Stimulated activated memory B cell treated with anti-CD40 and anti-IgM and Interleukin-4, amounts not matched to agents 10 μg/mL and 1 μg/mL and 100 μg/mL, for 72 hours (primary cell): ENCODE measurements around the gene P4HA2.
A peak's percentile ranks its signal among the peaks of the same experiment; 100 is the strongest.

ENCODE experiments used
- ATAC-seq: fragments of 150-1000 bp; cut with Tn5 transposase; 2 replicates; pipeline ENCODE4 v1.10.0; 2021
- H3K27ac Mint-ChIP-seq: one replicate; pipeline ENCODE4 v1.8.0; 2022; ENCODE audit warnings: mild to moderate bottlenecking, mixed read lengths
- H3K27me3 Mint-ChIP-seq: one replicate; pipeline ENCODE4 v1.8.0; 2022; ENCODE audit warnings: mixed read lengths
- H3K36me3 Mint-ChIP-seq: one replicate; pipeline ENCODE4 v1.8.0; 2022; ENCODE audit warnings: mixed read lengths
- H3K4me1 Mint-ChIP-seq: one replicate; pipeline ENCODE4 v1.8.0; 2022; ENCODE audit warnings: mixed read lengths
- H3K4me3 Mint-ChIP-seq: one replicate; pipeline ENCODE4 v1.8.0; 2022; ENCODE audit warnings: mild to moderate bottlenecking, moderate library complexity, mixed read lengths
- H3K9me3 Mint-ChIP-seq: one replicate; pipeline ENCODE4 v1.8.0; 2022; ENCODE audit warnings: mixed read lengths

Gene P4HA2

DNA sequence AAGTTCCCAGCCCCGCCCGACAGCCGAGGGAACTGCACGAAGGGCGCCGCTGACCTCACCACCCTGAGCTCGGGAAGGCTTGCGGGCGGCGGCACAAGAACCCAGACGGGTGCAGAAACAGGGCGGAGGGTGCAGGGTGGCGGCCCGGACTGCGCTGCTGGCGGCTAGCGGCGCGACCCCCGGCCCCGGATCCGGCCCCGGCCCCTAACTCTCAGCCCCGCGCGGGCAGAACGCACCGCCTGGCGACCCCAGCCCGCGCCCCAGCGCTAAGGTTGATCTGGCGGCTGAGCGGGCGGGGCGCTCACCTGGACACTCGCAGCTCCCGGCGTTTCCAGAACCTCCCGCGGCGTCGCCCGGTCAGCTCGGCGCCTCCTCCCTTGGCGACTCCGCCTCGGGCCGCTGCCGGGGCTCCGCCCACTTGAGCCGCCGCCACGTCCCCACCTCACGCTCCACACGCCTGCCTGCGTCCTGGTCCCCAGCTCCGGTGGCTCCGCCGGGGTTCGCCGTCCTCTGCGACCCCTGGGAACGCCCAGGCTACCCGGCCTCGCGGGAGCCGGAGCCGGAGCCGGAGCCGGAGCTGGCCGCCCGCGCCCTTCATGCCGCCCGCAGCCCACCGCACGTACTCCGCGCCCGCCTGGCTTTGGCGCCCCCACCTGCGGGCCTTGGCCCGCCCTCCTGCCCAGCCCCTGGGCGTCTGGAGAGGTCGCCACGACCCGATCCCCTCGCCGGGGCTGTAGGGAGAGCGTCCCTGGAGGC is at the start of gene P4HA2:
P4HA2 (minus strand) TSS at position 369 of the 756 bp plus-strand sequence. CDS start 9,227 bp downstream, outside the sequence.
- peaks cover 27% of the 10 kb centered on the region for H3K27me3 Mint-ChIP-seq
- H3K9me3 Mint-ChIP-seq: no peaks in the 10 kb centered on the region
- H3K4me3 Mint-ChIP-seq: peak within 1 kb of the TSS; percentile 63
- H3K4me1 Mint-ChIP-seq: peaks cover 34% of the 10 kb centered on the region
- ATAC-seq: peak; percentile 84
- H3K27ac Mint-ChIP-seq: no peak within 1 kb of the TSS
- no peaks in the 10 kb centered on the region for H3K36me3 Mint-ChIP-seq

DNA sequence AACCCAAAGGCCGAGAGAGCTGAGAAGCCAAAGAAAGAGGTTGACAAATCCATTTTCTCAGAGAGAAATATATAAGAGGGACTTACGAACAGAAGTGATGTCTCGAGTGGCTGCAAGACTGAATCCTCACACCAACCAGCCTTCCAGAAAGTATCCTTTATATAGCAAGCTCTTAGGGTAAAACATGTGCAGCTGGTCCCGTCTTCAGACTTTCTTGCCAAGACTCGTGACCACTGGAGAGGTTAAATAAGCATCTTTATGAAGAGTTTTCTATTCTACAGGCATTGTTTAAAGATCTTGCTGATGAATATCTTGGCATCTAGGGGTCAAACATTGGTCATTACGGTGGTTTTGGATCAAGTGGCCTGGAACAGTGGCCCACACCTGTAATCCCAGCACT is 49.6 kb upstream of the P4HA2 start:
- H3K36me3 Mint-ChIP-seq: no peaks in the 10 kb centered on the region
- H3K4me3 Mint-ChIP-seq: no peak overlapping the region
- H3K9me3 Mint-ChIP-seq: no peaks in the 10 kb centered on the region
- no peak for ATAC-seq
- H3K4me1 Mint-ChIP-seq: peaks cover 9% of the 10 kb centered on the region
- no peak overlapping the region for H3K27ac Mint-ChIP-seq
- peaks cover 35% of the 10 kb centered on the region for H3K27me3 Mint-ChIP-seq

DNA sequence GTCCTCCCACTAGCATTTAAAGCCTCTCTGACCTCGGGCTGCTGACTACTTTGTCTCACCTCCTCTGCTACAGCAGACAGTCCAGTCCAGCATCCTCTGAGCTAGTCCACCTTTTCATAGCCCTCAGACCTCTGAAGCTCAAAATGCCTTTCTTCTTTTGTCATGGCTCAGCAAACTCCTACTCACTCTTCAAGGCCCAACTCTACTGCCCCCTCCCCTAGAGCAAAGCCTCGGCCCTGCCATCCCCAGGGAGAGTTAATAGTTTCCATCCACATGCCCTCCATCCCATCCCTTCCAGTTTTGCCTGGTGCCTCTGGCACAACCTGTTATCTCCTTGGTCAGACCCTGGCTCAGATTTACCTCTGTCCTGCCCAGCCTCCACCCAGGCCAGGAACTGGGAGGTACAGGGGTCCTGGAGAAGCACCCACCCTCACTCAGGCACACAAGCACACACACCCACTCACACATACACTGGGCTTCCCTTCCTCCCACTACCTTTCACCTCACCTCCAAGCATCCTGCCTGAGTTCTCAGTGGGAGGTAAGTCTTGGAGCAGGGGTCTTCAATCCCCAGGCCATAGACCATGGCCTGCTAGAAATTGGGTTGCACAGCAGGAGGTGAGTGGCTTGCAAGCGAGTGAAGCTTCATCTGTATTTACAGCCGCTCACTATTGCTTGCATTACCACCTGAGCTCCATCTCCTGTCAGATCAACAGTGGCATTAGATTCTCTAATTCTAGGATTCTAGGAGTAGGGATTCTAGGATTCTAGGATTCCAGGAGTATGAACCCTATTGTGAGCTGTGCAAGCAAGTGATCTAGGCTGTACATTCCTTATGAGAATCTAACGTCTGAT is 47.9 kb upstream of the P4HA2 start:
- Mint-ChIP-seq H3K36me3 (no peaks in the 10 kb centered on the region), H3K27ac (no peak overlapping the region), H3K4me3 (no peak overlapping the region), H3K9me3 (no peaks in the 10 kb centered on the region), H3K27me3 (peaks cover 40% of the 10 kb centered on the region), H3K4me1 (peaks cover 16% of the 10 kb centered on the region)
- ATAC-seq: no peak

DNA sequence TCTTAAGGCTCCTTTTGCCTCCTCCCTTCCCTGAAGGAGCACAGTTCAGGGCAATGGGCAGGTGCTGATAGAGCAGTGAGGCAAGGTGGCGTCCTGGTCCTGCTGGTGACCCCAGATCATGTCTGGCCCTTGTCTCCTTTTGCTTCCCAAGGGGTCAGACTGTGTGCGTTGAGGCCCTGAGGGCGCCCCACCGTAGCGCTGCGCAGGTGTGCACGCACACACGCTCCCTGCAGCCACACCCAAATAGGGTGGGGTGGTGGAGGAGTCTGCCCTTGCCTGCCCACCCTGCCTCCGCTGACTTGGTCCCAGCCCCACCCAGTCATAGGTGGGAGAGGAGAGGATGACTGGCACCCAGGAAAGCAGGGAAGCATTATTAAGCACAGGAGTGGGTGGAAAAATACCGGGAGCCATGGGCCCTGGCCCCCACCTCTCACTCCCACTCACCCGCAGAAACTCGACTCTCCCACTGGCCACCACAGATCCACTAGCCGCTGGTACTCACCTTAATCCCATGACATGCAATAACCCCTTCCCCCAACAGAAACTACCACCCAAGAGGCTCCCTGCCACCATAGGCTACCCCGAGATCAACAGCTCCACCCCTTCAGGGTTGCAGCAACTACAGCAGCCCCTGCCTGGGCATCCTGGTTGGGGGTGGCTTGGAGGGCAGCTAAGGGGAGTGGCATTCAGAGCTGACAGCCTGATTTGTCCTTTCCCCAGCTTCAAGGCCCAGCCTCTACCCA is 46.6 kb upstream of the P4HA2 start:
- ATAC-seq: no peak
- Mint-ChIP-seq H3K4me3 (no peak overlapping the region), H3K27me3 (peaks cover 40% of the 10 kb centered on the region), H3K27ac (no peak overlapping the region), H3K4me1 (peaks cover 14% of the 10 kb centered on the region), H3K36me3 (no peaks in the 10 kb centered on the region), H3K9me3 (no peaks in the 10 kb centered on the region)

DNA sequence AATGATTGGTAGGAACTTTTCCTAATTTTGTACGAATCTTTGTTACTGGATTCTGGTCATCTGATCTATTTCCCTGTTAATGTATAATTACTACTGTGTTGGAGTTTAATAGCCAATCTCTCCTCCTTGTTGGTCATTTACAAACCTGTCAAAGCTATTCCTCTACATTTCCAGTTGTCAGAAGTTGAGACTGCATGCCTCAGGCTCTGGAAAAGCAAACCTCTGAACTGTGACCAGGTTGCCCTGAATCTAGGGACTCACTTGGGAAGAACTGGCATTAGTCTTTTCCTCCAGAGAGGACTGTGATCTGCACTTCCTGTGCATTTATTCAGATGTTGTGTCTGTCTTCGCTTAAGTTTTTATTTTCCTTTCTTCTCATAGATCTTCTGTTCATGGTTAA is 46.0 kb upstream of the P4HA2 start:
- Mint-ChIP-seq H3K27me3 (peaks cover 40% of the 10 kb centered on the region), H3K9me3 (no peaks in the 10 kb centered on the region)

DNA sequence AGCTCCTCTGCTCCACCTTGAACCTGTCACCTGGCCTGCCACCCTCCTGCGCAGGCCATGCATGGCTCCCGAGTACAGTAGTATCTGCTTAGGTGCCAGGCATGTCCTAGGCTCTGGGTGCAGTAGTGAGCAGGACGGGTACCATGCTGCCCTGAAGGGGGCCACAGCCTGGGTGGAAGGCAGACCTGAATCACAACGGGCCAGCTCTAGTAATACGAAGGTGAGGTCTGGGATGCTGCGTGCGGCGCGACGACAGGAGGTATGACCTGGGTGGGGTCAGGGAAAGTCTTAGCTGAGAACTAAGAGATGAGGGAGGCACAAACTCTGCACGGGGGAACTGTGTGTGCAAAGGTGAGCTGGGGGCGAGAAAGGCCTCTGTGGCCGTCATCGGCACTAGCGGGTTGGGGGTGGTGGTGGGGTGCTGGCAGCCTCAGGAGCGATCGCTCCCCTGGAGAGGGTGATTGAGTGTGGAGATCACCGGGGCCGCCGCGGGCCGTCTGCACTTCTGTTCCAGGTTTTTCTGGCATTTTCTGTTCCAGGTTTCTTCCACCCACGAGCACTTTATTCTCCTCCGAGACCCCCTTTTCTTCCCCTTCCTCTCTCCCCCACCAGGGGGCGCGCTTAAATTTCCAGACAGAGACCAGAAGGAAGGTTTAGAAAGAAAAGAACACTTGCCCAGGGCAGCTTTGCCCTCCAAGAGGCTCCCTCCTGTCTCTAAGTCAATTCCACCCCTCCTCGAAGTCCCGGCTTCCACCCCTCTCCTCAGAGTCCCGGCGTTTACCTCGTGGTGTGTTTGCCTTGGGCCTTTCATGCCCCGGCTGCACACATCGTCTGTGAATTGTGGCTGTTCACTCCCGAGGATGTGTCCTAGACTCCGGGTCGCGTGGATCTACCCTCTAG is 44.9 kb upstream of the P4HA2 start:
- Mint-ChIP-seq H3K36me3 (no peaks in the 10 kb centered on the region), H3K4me1 (peaks cover 23% of the 10 kb centered on the region), H3K27ac (no peak overlapping the region), H3K9me3 (no peaks in the 10 kb centered on the region), H3K27me3 (peaks cover 40% of the 10 kb centered on the region), H3K4me3 (peak overlapping the region; percentile 7)
- no peak for ATAC-seq

More for the DNA sequence above, 46.0 kb upstream of the P4HA2 start:
- no peak for ATAC-seq
- H3K4me3 Mint-ChIP-seq: no peak overlapping the region
- no peak overlapping the region for H3K27ac Mint-ChIP-seq
- H3K4me1 Mint-ChIP-seq: peaks cover 14% of the 10 kb centered on the region
- no peaks in the 10 kb centered on the region for H3K36me3 Mint-ChIP-seq

DNA sequence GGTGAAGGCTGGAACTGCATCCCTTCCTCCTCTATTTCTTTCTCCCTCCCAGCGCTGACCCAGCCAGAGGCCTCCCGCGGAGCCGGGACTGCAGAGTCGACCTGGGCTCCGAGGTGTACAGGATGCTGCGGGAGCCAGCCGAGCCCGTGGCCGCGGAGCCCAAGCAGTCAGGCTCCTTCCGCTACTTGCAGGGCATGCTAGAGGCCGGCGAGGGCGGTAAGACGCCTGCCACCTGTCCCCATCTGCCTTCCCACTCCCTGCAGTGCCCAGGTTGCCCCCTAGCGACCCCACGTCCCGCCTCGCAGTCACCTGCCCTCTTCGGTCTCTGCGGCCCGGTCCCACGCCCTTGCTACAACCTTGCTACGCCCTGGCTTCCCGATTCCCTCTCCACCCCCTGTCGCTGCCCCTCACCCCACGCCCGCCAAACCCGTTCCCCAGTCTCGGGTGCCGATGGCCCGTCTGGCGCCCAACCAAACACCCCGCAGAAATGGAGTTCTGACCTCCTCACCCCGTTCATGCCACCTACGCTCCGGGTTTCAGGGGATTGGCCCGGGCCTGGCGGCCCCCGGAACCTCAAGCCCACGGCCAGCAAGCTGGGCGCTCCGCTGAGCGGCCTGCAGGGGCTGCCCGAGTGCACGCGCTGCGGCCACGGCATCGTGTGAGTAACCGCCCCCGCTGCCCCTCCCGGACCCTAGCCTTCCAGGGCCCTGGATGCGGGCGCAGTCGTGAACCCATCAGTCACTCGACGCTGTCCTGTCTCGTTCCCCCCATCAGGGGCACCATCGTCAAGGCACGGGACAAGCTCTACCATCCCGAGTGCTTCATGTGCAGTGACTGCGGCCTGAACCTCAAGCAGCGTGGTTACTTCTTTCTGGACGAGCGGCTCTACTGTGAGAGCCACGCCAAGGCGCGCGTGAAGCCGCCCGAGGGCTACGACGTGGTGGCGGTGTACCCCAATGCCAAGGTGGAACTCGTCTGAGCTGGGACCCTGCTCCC is 43.9 kb upstream of the P4HA2 start:
- H3K27me3 Mint-ChIP-seq: peaks cover 40% of the 10 kb centered on the region
- H3K27ac Mint-ChIP-seq: no peak overlapping the region
- peaks cover 23% of the 10 kb centered on the region for H3K4me1 Mint-ChIP-seq
- no peaks in the 10 kb centered on the region for H3K36me3 Mint-ChIP-seq
- peak overlapping the region; percentile 48 for H3K4me3 Mint-ChIP-seq
- ATAC-seq: no peak
- H3K9me3 Mint-ChIP-seq: no peaks in the 10 kb centered on the region

DNA sequence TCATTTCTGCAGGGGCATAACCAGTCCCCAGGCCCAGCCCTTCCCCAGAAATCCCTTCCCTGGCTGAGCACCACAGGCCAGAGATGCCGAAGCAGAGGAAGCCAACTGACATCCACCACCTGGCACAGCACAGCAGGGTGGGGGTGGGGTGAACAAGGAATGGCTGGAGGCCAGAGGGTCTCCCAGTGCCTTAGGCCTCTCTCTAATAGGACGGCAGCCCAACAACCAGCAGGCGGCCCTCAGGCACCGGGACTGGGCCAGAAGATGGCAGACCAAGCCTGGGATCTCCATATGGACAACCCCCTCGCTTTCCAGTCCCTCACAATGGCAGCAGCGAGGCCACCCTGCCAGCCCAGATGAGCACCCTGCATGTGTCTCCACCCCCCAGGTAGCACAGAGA is 43.1 kb upstream of the P4HA2 start:
- no peaks in the 10 kb centered on the region for H3K9me3 Mint-ChIP-seq
- peaks cover 38% of the 10 kb centered on the region for H3K27me3 Mint-ChIP-seq
- H3K36me3 Mint-ChIP-seq: no peaks in the 10 kb centered on the region
- no peak for ATAC-seq
- no peak overlapping the region for H3K4me3 Mint-ChIP-seq
- H3K27ac Mint-ChIP-seq: no peak overlapping the region
- peaks cover 23% of the 10 kb centered on the region for H3K4me1 Mint-ChIP-seq

DNA sequence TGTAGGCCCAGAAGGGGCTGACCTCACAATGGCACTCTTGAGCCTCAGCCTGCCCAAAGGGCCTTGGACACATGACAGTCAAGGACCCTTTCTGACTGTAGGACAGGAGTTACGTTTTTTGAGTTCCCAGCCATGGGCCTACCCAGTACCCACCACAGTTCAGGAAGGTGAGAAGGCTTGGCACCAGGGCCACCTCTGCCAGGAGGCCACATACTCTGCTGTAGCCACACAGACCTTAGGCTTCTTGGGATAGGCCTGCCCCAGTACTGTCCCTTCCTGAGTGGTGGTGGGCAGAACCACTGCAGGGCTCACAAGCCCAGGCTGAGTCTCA is 42.6 kb upstream of the P4HA2 start:
- peaks cover 34% of the 10 kb centered on the region for H3K27me3 Mint-ChIP-seq
- ATAC-seq: no peak
- no peaks in the 10 kb centered on the region for H3K36me3 Mint-ChIP-seq
- H3K4me3 Mint-ChIP-seq: no peak overlapping the region
- H3K9me3 Mint-ChIP-seq: no peaks in the 10 kb centered on the region
- peaks cover 23% of the 10 kb centered on the region for H3K4me1 Mint-ChIP-seq
- H3K27ac Mint-ChIP-seq: no peak overlapping the region

DNA sequence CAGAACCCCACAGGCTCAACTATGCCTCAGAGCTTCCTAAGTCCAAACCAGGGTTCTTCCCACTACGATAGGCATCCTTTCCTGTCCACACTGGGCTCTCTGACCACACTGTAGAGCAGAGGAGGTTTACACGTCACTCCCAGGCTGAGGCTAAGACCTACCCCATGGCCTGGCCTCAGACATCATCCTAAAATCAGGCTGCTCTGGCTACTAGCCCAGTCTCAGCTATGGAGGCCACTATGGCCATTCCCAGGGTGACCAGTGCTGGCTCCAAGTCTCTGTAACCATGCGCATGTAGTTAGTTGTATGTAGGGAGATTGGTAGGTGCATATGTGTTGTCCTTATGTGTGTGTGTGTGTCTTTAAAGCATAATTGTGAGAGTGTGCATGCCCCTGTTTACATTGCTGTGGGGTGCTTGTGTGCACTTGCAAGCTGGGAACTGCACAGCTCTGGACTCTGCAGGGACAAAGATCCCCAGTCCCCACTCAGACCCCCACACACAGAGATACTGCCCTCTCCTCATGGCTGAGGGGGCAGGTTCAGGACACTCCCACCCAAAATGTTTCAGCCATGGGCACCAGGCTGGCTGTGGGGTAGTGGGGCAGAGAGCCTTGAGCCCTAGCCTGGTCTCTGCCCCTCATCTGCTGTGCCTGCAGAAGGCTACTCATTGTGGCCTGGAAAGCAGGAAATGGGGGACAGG is 42.1 kb upstream of the P4HA2 start:
- Mint-ChIP-seq H3K9me3 (no peaks in the 10 kb centered on the region), H3K4me1 (peaks cover 23% of the 10 kb centered on the region), H3K27me3 (peaks cover 29% of the 10 kb centered on the region), H3K36me3 (no peaks in the 10 kb centered on the region), H3K4me3 (no peak overlapping the region), H3K27ac (no peak overlapping the region)
- ATAC-seq: no peak

DNA sequence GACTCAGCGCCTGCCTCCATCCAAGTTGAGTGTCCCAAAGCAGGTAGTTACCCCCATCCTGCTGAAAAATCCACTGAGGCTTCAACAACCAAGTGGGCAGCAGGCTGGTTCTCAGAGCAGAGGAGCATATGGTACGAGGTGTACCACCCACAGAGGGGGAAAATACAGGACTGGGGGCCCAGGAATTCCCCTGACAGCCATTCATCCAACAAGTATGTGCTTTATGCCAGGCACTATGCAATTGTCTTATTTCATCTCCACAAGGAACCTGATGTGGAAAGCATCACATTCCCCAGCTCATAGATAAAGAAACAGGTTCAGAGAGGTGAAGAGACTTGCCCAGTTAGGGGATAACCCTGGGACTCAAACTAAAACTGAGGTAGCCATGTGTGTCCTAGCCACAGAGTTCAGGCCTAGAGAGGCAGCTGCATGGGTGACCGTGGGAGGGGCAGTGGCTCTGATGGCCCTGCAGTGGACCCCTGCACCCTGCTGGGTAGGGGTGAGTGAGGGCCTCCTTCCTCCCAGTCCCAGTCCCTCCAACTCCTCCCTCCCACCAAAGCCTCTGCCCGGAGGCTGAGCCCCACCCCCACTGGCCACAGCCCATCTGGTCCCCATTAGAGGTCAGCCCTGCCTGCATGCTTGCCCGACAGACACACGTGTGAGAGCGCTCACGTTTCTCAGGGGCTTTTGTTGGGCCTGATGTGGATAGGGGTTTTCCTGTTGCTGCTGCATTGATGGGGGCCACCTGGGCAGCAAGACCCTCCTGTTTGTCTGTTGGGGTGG is 41.3 kb upstream of the P4HA2 start:
- H3K4me3 Mint-ChIP-seq: no peak overlapping the region
- H3K9me3 Mint-ChIP-seq: no peaks in the 10 kb centered on the region
- H3K36me3 Mint-ChIP-seq: no peaks in the 10 kb centered on the region
- H3K4me1 Mint-ChIP-seq: peaks cover 23% of the 10 kb centered on the region
- H3K27me3 Mint-ChIP-seq: peaks cover 21% of the 10 kb centered on the region
- H3K27ac Mint-ChIP-seq: no peak overlapping the region
- ATAC-seq: peak; percentile 69

DNA sequence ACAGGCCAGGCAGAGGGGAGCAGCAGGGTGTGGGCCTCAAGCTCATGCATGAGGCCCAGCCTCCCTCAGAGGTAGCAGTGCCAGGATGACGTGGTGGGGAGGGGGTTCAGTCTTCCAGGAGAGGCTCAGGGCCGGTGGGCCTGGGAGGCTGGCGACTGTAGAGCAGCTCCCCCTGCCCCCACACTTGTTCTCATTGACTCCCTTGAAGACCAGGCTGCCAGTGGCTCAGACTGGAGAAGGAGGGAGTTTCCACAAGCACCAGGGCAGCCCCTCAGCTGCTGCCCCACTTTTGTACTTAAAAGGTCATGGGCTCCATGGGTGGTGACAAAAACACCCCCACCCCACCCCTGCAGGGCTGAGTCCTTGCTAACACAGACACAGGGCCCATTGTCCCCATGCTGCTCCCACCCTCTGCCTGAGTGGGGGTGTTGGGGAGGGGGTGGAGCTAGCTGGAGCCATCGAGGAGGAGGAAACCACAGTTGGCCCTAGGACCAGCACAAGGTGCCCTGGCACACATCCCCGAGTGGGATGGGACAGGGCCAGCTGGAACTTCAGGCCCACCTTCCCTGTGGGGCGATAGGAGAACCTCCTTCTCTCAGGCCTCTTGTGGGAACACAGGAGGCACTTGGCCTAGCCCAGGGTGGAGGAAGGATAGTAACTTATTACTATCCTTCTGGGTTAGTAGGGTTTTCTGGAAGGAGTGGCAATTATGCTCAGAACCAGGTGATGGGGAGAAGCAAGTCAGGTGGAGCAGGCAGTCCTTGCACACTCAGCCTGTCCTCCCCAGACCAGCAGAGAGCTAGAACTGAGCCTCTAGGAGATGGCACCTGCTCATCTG is 40.5 kb upstream of the P4HA2 start:
- Mint-ChIP-seq H3K4me1 (peaks cover 23% of the 10 kb centered on the region), H3K36me3 (no peaks in the 10 kb centered on the region), H3K27ac (peak overlapping the region; percentile 39), H3K27me3 (peaks cover 13% of the 10 kb centered on the region), H3K9me3 (no peaks in the 10 kb centered on the region), H3K4me3 (no peak overlapping the region)
- no peak for ATAC-seq
